Loucy (cell line): ENCODE data around the gene SLX4.

Source experiments
- CTCF ChIP-seq: fragments of 200-600 bp; sonication (generic); conservative IDR thresholded peaks from 2 replicates; pipeline ENCODE4 v1.5.1; 2014; ENCODE audit warnings: mild to moderate bottlenecking, antibody characterized with exemption, low read length
- EZH2phosphoT487 ChIP-seq: fragments of 200-600 bp; IDR thresholded peaks from 2 replicates; pipeline ENCODE4 v1.6.1; 2018; ENCODE audit warnings: antibody characterized with exemption, mild to moderate bottlenecking, moderate library complexity, borderline replicate concordance

DNA sequence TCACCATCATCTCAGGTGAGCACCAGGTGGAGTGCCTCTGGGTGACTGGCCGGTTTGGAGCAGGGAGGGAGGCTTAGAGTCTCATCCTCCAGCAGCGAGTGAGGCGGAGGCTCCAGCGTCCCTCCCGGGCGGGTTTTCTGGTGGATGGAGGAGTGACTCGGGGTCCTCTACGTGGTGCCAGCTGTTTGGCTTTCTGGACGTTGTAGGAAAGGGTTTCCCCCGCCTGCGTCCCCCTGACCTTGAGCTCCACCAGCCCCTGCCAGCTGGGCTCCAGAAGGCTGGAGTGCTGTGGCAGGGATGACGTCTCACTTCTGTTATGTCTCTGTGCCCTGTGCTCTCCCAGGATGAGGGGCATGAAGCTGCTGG is 43.6 kb upstream of the SLX4 start:
- TF ChIP-seq CTCF (no peak), EZH2phosphoT487 (no peak)
